22Rv1 (cell line): ENCODE measurements around the gene ZNF223.

Experiments
- H3K27ac ChIP-seq: fragments of 450-650 bp; 2 replicates; pipeline ENCODE4 v1.5.1; 2017
- CTCF ChIP-seq: fragments of 450-650 bp; IDR thresholded peaks from 2 replicates; pipeline ENCODE4 v1.5.1; 2017; ENCODE audit warnings: mild to moderate bottlenecking
- ZFX ChIP-seq: fragments of 450-650 bp; IDR thresholded peaks from 2 replicates; pipeline ENCODE4 v1.6.1; 2017; ENCODE audit warnings: antibody characterized with exemption, borderline replicate concordance

ZNF223 gene

GRCh38 chr19:44051650-44052402 is at the start of gene ZNF223:
Gene ZNF223 (plus strand): TSS chr19:44052036. CDS start chr19:44055177, 3,141 bp downstream.
- H3K27ac ChIP-seq = peak within 1 kb of the TSS; percentile 85
- no peak for TF ChIP-seq CTCF
- no peak for TF ChIP-seq ZFX

GRCh38 chr19:44002212-44002565 is 49.6 kb upstream of the ZNF223 start:
- H3K27ac ChIP-seq = peak overlapping the region; percentile 52
- TF ChIP-seq CTCF = no peak
- no peak for TF ChIP-seq ZFX

GRCh38 chr19:44002566-44003460 is 49.0 kb upstream of the ZNF223 start, which contains the start of gene ZNF230:
Gene ZNF230 (plus strand): TSS chr19:44002957. CDS start chr19:44007079, 4,122 bp downstream.
- H3K27ac ChIP-seq = peak within 1 kb of the TSS; percentile 52
- TF ChIP-seq CTCF (no peak), ZFX (no peak)

GRCh38 chr19:44003461-44004009 is 48.3 kb upstream of the ZNF223 start:
- TF ChIP-seq CTCF = no peak
- TF ChIP-seq ZFX = no peak
- peak overlapping the region; percentile 52 for H3K27ac ChIP-seq

GRCh38 chr19:44005973-44006372 is 45.9 kb upstream of the ZNF223 start:
- TF ChIP-seq ZFX = no peak
- H3K27ac ChIP-seq = no peak overlapping the region

GRCh38 chr19:44007473-44007872 is 44.4 kb upstream of the ZNF223 start:
- no peak overlapping the region for H3K27ac ChIP-seq
- TF ChIP-seq CTCF (no peak), ZFX (no peak)

- no peak overlapping the region for H3K27ac ChIP-seq
- TF ChIP-seq CTCF = no peak
- no peak for TF ChIP-seq ZFX
Observed at GRCh38 chr19:44010468-44010867, 41.4 kb upstream of the ZNF223 start.
